ENCODE results near the gene ADD2.

DNA sequence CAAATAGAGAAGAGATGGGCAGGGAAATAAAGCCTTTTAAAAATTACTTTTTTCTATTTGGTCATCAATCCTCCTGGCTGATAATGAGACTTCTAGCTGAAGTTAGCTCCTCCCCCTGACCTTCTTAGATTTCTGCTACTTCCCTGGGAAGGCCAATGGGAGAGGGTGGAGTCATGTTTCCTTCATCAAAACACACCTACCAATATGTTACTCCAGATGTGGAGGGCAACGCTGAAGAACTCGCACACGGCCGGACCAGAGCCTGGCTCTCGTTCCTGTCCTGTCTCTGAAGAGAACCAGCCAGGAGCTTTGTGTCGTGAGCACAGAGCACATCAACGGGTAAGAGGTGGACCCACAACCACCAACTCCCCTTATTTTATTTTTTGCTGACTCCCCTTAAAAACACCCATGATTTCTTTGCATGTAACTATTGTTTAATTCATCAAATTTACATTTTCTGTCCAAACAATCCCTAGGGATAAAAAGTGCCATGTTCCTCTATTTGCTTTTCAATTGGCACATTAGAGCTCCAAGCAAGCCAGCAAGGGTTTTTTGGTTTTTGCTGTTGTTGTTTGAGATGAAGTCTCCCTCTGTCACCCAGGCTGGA is 94.9 kb downstream of the ADD2 start:
- TF ChIP-seq, protein P1, sequence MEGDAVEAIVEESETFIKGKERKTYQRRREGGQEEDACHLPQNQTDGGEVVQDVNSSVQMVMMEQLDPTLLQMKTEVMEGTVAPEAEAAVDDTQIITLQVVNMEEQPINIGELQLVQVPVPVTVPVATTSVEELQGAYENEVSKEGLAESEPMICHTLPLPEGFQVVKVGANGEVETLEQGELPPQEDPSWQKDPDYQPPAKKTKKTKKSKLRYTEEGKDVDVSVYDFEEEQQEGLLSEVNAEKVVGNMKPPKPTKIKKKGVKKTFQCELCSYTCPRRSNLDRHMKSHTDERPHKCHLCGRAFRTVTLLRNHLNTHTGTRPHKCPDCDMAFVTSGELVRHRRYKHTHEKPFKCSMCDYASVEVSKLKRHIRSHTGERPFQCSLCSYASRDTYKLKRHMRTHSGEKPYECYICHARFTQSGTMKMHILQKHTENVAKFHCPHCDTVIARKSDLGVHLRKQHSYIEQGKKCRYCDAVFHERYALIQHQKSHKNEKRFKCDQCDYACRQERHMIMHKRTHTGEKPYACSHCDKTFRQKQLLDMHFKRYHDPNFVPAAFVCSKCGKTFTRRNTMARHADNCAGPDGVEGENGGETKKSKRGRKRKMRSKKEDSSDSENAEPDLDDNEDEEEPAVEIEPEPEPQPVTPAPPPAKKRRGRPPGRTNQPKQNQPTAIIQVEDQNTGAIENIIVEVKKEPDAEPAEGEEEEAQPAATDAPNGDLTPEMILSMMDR (IDR thresholded peaks at IDR 0.05), result no peak
- no peak for TF ChIP-seq EZH2 (IDR thresholded peaks at IDR 0.05; ENCODE audit: borderline replicate concordance, insufficient read depth, low read depth, low read length, poor library complexity, severe bottlenecking)

Measured in B cell (primary cell).